GM20000 (cell line): ENCODE results near the gene DNAI2.

Source experiments
- DNase-seq: peaks from one replicate; pipeline ENCODE4 v3.0.0; 2012; ENCODE audit warnings: low spot score
- CTCF ChIP-seq: IDR thresholded peaks from 2 replicates; pipeline ENCODE4 v1.5.1; 2012; ENCODE audit warnings: mild to moderate bottlenecking, control low read depth; ENCODE audit errors: extremely low read depth, missing control alignments

The DNAI2 gene

GRCh38 chr17:74231928-74232907 is 41.8 kb upstream of the DNAI2 start:
- TF ChIP-seq CTCF, result no peak

GRCh38 chr17:74233937-74234336 is 40.1 kb upstream of the DNAI2 start:
- no peak for TF ChIP-seq CTCF
- DNase-seq, result no peak

More at GRCh38 chr17:74231928-74232907, 41.8 kb upstream of the DNAI2 start:
- no peak for DNase-seq

- no peak for TF ChIP-seq CTCF
- no peak for DNase-seq
Measured at GRCh38 chr17:74234486-74234885, 39.5 kb upstream of the DNAI2 start.

GRCh38 chr17:74235040-74235581 is 38.9 kb upstream of the DNAI2 start:
- TF ChIP-seq CTCF, result no peak
- peak; percentile 43 for DNase-seq

GRCh38 chr17:74235911-74236371 is 38.1 kb upstream of the DNAI2 start:
- no peak for DNase-seq
- no peak for TF ChIP-seq CTCF

- no peak for TF ChIP-seq CTCF
- no peak for DNase-seq
Measured at GRCh38 chr17:74237321-74237720, 36.7 kb upstream of the DNAI2 start.

- no peak for TF ChIP-seq CTCF
- no peak for DNase-seq
Measured at GRCh38 chr17:74239172-74239571, 34.9 kb upstream of the DNAI2 start.
